Measurements from ENCODE around the gene ADAM10. TPM values are rescaled to one million over a fixed set of nuclear protein-coding genes. Genes with fewer than 3 reads are reported as not detected.

The ADAM10 gene
- total and polyA plus RNA-seq, 2 of the 8 experiments (the other 6 are each of a cell fraction or from before 2014, with no cell fraction given) = 46.5 to 163 TPM

DNA sequence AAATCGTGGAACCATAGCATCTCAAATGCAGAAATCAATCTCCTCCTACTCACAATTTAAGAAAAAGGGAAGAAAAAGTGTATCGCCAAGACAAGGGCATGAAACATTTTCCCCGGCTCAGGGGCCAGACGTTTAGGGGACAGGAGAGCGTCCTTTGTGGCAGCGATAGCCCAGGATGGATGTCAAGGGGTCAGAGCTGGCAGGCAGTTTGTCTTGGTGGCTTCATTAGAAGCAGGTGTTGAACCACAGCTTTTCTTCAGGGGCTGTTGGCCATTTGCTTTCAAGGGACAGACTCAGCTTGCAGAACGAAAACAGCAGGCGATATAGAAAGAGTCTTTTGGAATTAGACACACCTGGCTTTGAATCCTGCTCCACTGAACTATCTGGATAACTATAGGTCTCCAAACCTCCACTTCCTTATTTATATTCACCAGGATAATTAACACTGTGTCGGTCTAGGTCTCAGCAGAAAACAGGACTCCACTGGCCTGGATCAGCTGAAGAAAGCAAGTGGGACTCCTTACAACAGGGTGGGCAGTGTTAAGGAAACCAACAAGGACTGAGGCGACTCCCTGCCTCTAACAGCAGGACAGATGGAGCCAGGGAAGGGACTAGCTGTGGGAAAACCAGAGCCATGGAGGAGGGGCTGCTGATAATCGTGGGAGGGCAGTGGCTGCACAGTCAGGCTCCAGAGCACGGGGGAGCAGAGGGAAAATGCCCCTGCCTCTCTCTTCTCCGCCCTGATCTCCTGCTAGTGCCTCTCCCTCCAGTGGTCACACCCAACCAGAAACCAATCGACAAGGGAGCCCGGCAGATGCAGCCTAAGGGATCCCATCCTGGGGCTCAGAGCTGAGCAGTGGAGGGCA lies 194.1 kb downstream of the ADAM10 start:
- Histone ChIP-seq H3K4ac (replicated peaks; ENCODE audit: insufficient read length, low read depth, low read length) (no peak overlapping the region), H2BK5ac (ENCODE audit: low read depth, low read length) (no peak overlapping the region), H3K14ac (ENCODE audit: insufficient read length) (no peak overlapping the region), H3K79me2 (ENCODE audit: control insufficient read depth in 1 of 2, insufficient read depth in 2 of 2, low read length in 2 of 2) (no peaks in the 10 kb centered on the region), H3K18ac (ENCODE audit: extremely low read depth, low read length) (no peak overlapping the region), H2AFZ (ENCODE audit: low read length) (0 out of 2 replicates have a peak overlapping the region, but pooled peaks have one; percentile 3), H3K56ac (replicated peaks; ENCODE audit: insufficient read length, low read depth, low read length) (no peak overlapping the region), H3K36me3 (ENCODE audit: control insufficient read depth in 2 of 4, insufficient read depth in 4 of 4, low read length in 3 of 4) (no peaks in the 10 kb centered on the region), H2BK15ac (ENCODE audit: low read length) (no peak overlapping the region), H3K79me1 (ENCODE audit: low read depth, low read length) (no peaks in the 10 kb centered on the region), H3K9ac (replicated peaks in 1 of 4; ENCODE audit: extremely low read depth in 1 of 4, low read depth in 3 of 4, low read length in 3 of 4) (no peak overlapping the region), H4K20me1 (replicated peaks in 1 of 2; ENCODE audit: control insufficient read depth in 1 of 2, insufficient read depth in 2 of 2, low read length in 2 of 2) (no peaks in the 10 kb centered on the region), H4K91ac (replicated peaks; ENCODE audit: insufficient read length, low read length) (no peak overlapping the region), H3K4me2 (ENCODE audit: insufficient read depth in 1 of 2, low read depth in 2 of 2, low read length in 2 of 2) (no peak overlapping the region), H3K23me2 (ENCODE audit: low read depth, low read length) (0 out of 2 replicates have a peak, but pooled peaks cover under 1% of the 10 kb centered on the region), H3K23ac (ENCODE audit: insufficient read length) (no peak overlapping the region), H4K5ac (ENCODE audit: insufficient read length, low read depth, low read length) (no peak overlapping the region), H2BK120ac (replicated peaks; ENCODE audit: low read depth, low read length) (no peak overlapping the region), H3K27ac (ENCODE audit: low read depth, low read length) (no peak overlapping the region), H4K8ac (ENCODE audit: extremely low read depth, insufficient read depth, low read length) (no peak overlapping the region), H3K4me1 (replicated peaks in 1 of 4; ENCODE audit: control insufficient read depth in 3 of 4, insufficient read depth in 4 of 4, low read length in 3 of 4) (peaks cover 0 to 7% (median 3%) of the 10 kb centered on the region in 4 experiments; a peak in 4 of 7 replicates), H2BK20ac (ENCODE audit: low read length) (no peak overlapping the region; the same call in 1 of the 2 replicates), H2AK5ac (ENCODE audit: low read depth, low read length) (no peak overlapping the region), H3K4me3 (ENCODE audit: extremely low read depth in 1 of 4, insufficient read depth in 2 of 4, low read depth in 3 of 4, low read length in 4 of 4) (no peak overlapping the region), H3K27me3 (replicated peaks in 1 of 4; ENCODE audit: control insufficient read depth in 3 of 4, extremely low read depth in 1 of 4, insufficient read depth in 3 of 4, low read length in 3 of 4) (no peaks in the 10 kb centered on the region; a peak in 1 of 7 replicates), H3K9me3 (ENCODE audit: insufficient read depth in 2 of 2, low read depth in 1 of 2, low read length in 1 of 2) (peaks cover 7 to 8% of the 10 kb centered on the region in 2 experiments; a peak in 3 of 4 replicates), H2BK12ac (ENCODE audit: low read depth, low read length) (no peak overlapping the region; the same call in 1 of the 2 replicates)
- FAIRE-seq (no peak), DNase-seq (ENCODE audit: low read depth in 1 of 2, low spot score in 2 of 2) (no peak)
- CTCF ChIA-PET (ENCODE audit: partially characterized antibody) = interaction anchor here (1.4 to 2.1 kb wide), 5 partner anchors 14 to 327 kb away, joined by 3 to 5 read pairs (median 4); no protein-coding TSS in a partner anchor
- WGBS, 2 experiments (ENCODE audit: extremely low coverage in 1 of 2, insufficient coverage in 1 of 2, insufficient read length in 1 of 2, insufficient replicate concordance in 2 of 2, low coverage in 1 of 2, low lambda C conversion rate in 2 of 2, missing lambda C conversion rate in 1 of 2) = 75% methylated on average over 15 of the region's 15 CpGs; no CpG with 5 or more reads in 1 of the 2 experiments
- POLR2A ChIA-PET (ENCODE audit: partially characterized antibody) = no interaction called here
- TF ChIP-seq CEBPB (IDR thresholded peaks at IDR 0.05; ENCODE audit: low read depth, low read length) (no peak), RAD21 (IDR thresholded peaks at IDR 0.05 in 1 of 2, conservative IDR thresholded peaks at IDR 0.05 in 1 of 2; ENCODE audit: low read depth in 2 of 2, low read length in 2 of 2) (peak; percentile 44 to 60; a peak in 3 of 4 replicates)
- TF ChIP-seq, protein P1, sequence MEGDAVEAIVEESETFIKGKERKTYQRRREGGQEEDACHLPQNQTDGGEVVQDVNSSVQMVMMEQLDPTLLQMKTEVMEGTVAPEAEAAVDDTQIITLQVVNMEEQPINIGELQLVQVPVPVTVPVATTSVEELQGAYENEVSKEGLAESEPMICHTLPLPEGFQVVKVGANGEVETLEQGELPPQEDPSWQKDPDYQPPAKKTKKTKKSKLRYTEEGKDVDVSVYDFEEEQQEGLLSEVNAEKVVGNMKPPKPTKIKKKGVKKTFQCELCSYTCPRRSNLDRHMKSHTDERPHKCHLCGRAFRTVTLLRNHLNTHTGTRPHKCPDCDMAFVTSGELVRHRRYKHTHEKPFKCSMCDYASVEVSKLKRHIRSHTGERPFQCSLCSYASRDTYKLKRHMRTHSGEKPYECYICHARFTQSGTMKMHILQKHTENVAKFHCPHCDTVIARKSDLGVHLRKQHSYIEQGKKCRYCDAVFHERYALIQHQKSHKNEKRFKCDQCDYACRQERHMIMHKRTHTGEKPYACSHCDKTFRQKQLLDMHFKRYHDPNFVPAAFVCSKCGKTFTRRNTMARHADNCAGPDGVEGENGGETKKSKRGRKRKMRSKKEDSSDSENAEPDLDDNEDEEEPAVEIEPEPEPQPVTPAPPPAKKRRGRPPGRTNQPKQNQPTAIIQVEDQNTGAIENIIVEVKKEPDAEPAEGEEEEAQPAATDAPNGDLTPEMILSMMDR (IDR thresholded peaks at IDR 0.05; ENCODE audit: control extremely low read depth in 1 of 3, insufficient read depth in 1 of 3, low read depth in 1 of 3, low read length in 3 of 3) = peak; percentile 8 to 35 (median 19)

Measured in H1 (cell line).